Neural crest cell (in vitro differentiated cells): Measurements from ENCODE around the gene SCUBE1. TPM values are rescaled to one million over a fixed set of nuclear protein-coding genes. Genes with fewer than 3 reads are reported as not detected.

ENCODE experiments used
- DNase-seq: peaks from one replicate; pipeline ENCODE4 v3.0.0; 2021; ENCODE audit warnings: low read depth, mixed read lengths, low spot score
- H3K27ac Mint-ChIP-seq: one replicate; pipeline ENCODE4 v1.8.0; 2021; ENCODE audit warnings: mild to moderate bottlenecking, mixed read lengths; ENCODE audit not compliant: unreplicated experiment
- H3K27me3 Mint-ChIP-seq: 2 replicates; pipeline ENCODE4 v1.8.0; 2021; ENCODE audit warnings: low read depth, mild to moderate bottlenecking, mixed read lengths
- H3K36me3 Mint-ChIP-seq: 2 replicates; pipeline ENCODE4 v1.8.0; 2021; ENCODE audit warnings: low read depth, mild to moderate bottlenecking, mixed read lengths
- H3K4me1 Mint-ChIP-seq: 2 replicates; pipeline ENCODE4 v1.8.0; 2021; ENCODE audit warnings: mixed read lengths
- H3K4me3 Mint-ChIP-seq: one replicate; pipeline ENCODE4 v1.8.0; 2021; ENCODE audit warnings: mild to moderate bottlenecking, mixed read lengths
- H3K9me3 Mint-ChIP-seq: 2 replicates; pipeline ENCODE4 v1.8.0; 2021; ENCODE audit warnings: mixed read lengths
- total RNA-seq: library from RNA; stranded (reverse); gene quantifications from 2 replicates; pipeline ENCODE4 v1.2.1, GENCODE V29; 2021
- TF ChIP-seq, protein P1 (sequence below): fragments of 200-600 bp; sonication (generic); conservative IDR thresholded peaks from 2 replicates; pipeline ENCODE4 v1.5.0; 2021; ENCODE audit warnings: antibody characterized with exemption, mild to moderate bottlenecking

SCUBE1 gene
- total RNA-seq, 1 donor from 2014 or later = 12.1 TPM

DNA sequence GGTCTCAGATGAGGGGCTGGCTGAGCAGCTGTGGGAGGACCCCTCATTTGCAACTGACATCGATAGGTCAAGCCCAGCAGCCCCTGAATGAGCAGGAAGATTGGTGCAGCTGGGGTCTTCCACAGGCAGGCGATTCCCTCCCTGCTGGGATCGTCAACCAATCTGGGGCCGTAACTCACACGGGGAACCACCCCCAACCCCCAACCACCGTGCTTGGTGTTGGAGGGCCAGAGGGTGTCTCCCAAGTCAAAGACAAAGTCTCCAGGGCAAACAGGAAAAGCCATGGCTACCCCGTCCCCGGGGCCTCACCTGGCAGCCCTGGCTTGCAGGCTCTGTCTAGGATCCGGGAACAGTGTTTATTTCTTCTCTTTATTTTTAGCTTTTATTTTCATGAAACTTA, 26.9 kb upstream of the SCUBE1 start:
- DNase-seq = no peak
- no peaks in the 10 kb centered on the region for H3K36me3 Mint-ChIP-seq

DNA sequence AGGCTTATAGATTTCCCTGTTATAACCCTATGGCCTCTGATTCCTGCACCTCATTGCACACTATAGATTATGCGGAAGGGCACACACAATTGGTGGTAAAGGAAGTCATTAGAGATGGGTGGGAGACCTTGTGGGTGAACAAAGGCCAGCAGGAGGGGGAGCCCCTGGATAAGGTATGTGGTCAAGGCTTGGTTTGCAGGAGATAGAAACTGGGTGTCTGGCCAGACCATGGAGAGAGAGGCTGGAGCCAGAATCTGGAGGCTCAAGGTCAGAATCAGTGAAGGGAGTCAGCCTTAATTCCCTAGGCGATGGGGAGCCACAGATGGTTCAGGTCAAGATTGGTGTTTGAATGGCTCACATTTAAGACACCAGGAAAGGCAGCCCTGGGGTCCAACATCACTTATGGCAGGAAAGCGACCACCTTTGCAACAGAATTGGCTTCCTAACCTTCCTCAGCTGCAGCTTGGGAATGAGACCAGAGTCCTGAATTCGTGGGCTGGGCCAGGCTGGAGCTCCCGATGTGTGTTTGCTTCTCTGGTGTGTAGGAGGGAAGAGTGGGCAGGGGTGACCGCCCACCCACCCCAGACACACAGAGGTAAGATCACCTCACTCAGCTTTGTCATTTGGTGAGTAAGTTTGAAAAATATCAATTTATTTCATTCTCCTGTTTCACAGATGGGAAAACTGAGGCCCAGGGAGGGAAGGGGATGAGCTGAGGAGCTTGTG, 22.7 kb upstream of the SCUBE1 start:
- TF ChIP-seq, protein P1, sequence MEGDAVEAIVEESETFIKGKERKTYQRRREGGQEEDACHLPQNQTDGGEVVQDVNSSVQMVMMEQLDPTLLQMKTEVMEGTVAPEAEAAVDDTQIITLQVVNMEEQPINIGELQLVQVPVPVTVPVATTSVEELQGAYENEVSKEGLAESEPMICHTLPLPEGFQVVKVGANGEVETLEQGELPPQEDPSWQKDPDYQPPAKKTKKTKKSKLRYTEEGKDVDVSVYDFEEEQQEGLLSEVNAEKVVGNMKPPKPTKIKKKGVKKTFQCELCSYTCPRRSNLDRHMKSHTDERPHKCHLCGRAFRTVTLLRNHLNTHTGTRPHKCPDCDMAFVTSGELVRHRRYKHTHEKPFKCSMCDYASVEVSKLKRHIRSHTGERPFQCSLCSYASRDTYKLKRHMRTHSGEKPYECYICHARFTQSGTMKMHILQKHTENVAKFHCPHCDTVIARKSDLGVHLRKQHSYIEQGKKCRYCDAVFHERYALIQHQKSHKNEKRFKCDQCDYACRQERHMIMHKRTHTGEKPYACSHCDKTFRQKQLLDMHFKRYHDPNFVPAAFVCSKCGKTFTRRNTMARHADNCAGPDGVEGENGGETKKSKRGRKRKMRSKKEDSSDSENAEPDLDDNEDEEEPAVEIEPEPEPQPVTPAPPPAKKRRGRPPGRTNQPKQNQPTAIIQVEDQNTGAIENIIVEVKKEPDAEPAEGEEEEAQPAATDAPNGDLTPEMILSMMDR = no peak
- peaks cover 28% of the 10 kb centered on the region for H3K4me1 Mint-ChIP-seq
- H3K9me3 Mint-ChIP-seq = no peaks in the 10 kb centered on the region
- H3K27ac Mint-ChIP-seq = no peak overlapping the region
- no peak overlapping the region for H3K4me3 Mint-ChIP-seq
- DNase-seq = no peak
- peaks cover 38% of the 10 kb centered on the region for H3K27me3 Mint-ChIP-seq
- H3K36me3 Mint-ChIP-seq = no peaks in the 10 kb centered on the region

More for the DNA sequence above, 26.9 kb upstream of the SCUBE1 start:
- Mint-ChIP-seq H3K27ac (no peak overlapping the region), H3K9me3 (no peaks in the 10 kb centered on the region), H3K4me1 (peaks cover 14% of the 10 kb centered on the region), H3K27me3 (peaks cover 43% of the 10 kb centered on the region), H3K4me3 (no peak overlapping the region)
- TF ChIP-seq, protein P1 = no peak

DNA sequence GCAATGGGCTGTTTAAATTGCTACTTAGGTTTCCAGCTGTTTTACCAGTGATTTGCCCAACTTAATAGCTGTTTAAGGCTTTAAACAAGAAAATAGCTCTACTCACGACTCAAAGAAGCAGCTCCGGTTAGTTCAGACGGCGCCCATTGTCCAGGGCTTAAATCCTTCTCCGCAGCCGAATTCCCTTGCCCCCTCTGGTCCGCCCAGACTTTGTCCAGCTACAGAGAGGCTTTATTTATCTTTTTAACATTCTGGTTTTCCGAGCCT, 20.9 kb upstream of the SCUBE1 start:
- no peaks in the 10 kb centered on the region for H3K9me3 Mint-ChIP-seq
- H3K4me1 Mint-ChIP-seq = peaks cover 18% of the 10 kb centered on the region
- H3K4me3 Mint-ChIP-seq = no peak overlapping the region
- TF ChIP-seq, protein P1 = no peak
- H3K36me3 Mint-ChIP-seq = no peaks in the 10 kb centered on the region
- H3K27me3 Mint-ChIP-seq = peaks cover 27% of the 10 kb centered on the region
- no peak for DNase-seq
- H3K27ac Mint-ChIP-seq = no peak overlapping the region

DNA sequence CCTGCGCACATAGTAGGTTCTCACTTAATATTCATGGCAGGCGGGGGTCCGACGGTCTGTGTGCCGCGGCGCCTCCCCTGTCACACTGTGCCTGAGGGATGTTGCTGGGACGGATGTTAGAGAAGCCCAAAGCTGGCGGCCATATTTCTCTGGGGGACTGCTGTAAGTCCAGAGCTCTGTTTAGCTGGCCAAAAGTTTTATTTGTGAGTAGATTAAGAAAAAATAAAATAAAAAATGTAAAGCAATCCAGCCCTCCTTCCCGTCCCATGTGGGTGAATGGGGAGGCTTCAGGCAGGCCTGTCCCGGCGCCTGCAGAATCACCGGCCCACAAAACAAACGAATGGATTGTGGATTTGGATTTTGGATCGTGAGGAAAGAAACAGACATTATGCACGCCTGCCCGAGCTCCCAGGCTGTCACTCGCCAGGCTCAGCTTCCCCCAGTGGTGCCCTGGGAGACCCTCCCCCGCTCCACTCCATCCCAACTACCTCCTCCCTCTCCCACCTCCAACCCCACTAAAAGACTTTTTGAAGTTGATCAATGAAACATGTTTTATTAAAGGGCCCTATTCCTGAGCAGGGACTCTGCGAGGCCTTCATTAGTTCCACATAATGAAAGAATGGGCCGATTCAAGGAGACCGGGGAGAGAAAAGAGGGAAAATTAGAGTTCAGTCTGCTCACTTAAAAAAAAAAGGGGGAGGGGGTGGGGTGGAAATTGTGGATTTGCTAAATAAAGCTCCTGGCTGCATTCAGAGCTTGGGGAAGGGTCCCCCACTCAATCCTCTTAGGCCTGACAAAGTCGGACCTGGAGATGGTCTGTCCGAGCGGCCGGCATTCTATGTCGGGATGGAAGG, 20.4 kb upstream of the SCUBE1 start:
- peak overlapping the region; percentile 54 for H3K4me3 Mint-ChIP-seq
- no peaks in the 10 kb centered on the region for H3K36me3 Mint-ChIP-seq
- no peaks in the 10 kb centered on the region for H3K9me3 Mint-ChIP-seq
- H3K27me3 Mint-ChIP-seq = peaks cover 22% of the 10 kb centered on the region
- H3K4me1 Mint-ChIP-seq = peaks cover 18% of the 10 kb centered on the region
- TF ChIP-seq, protein P1 = no peak
- DNase-seq = no peak
- peak overlapping the region; percentile 57 for H3K27ac Mint-ChIP-seq

DNA sequence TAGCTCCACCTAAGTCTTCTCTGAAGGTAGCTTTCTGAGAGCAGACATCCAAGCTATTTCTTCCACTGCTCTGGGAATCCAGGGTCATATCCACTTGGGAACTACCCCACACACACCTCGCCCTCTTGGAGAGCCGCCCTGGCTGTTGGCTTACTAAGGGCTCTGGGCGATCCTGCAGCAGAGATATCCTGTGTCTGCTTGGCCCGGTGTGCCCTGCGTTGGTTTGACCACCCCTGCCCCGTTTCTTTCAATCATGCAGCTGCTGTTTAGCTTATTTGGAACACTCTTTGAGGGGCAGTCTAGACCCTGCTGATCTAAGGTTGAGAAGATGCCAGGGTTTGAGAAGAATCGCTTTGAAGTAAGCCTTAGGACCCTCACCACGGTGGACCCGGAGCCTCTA, 17.4 kb upstream of the SCUBE1 start:
- peaks cover 24% of the 10 kb centered on the region for H3K4me1 Mint-ChIP-seq
- TF ChIP-seq, protein P1 = no peak
- peaks cover 2% of the 10 kb centered on the region for H3K27me3 Mint-ChIP-seq
- DNase-seq = no peak
- no peak overlapping the region for H3K4me3 Mint-ChIP-seq
- no peak overlapping the region for H3K27ac Mint-ChIP-seq
- H3K9me3 Mint-ChIP-seq = no peaks in the 10 kb centered on the region
- H3K36me3 Mint-ChIP-seq = no peaks in the 10 kb centered on the region
